ENCODE data around the gene NOPCHAP1. TPM values are rescaled to one million over a fixed set of nuclear protein-coding genes. Genes with fewer than 3 reads are reported as not detected.

NOPCHAP1 gene
- total and polyA plus RNA-seq, 2 of the 4 experiments (the other 2 are of a cell fraction) = 5.6 to 9.3 TPM

DNA sequence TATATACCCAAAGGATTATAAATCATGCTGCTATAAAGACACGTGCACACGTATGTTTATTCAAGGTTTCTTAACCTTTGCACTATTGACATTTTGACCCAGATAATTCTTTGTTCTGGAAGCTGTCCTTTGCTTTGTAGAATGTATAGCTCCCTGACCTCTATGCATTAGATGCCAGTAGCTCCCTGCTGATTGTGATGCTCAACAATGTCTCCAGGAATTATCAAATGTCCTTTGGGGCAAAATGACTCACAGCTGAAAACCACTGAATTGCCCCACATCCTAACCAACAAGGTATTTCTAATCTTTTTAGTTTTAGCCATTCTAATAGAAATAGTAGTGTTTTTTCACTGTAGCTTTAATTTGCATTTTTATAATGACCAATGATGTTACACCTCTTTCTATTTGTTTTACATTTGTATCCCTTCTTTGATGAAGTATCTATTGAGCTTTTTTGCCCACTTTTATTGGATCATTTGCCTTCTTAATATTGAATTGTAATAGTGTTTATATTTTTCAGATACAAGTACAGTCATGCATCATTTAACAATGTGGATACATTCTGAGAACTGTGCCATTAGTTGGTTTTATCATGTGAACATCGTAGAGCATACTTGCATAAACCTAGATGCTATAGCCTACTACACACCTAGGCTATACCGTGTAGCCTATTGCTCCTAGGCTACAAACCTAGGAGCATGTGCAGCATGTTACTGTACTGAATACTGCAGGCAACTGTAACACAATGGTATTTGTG, 10.4 kb upstream of the NOPCHAP1 start:
- H3K27me3 ChIP-seq (ENCODE audit: control insufficient read depth, insufficient read depth, low read length) = no peaks in the 10 kb centered on the region; the same call in 1 of the 2 replicates
- H2AK9ac ChIP-seq (replicated peaks; ENCODE audit: low read depth, low read length, poor library complexity) = no peak overlapping the region
- H3K56ac ChIP-seq (ENCODE audit: extremely low read depth, insufficient read depth, low read length) = no peak overlapping the region
- ATAC-seq (ENCODE audit: low read depth) (peak; percentile 21; the same call in 1 of the 2 replicates), DNase-seq (peak; percentile 48)
- H3K18ac ChIP-seq (ENCODE audit: low read depth, low read length) = no peak overlapping the region
- 0 out of 2 replicates have a peak, but pooled peaks cover 3% of the 10 kb centered on the region for H3K9me1 ChIP-seq (ENCODE audit: insufficient read depth, low read length)
- H2BK120ac ChIP-seq (ENCODE audit: low read depth, low read length) = no peak overlapping the region
- ChIA-PET POLR2A (ENCODE audit: unreplicated experiment) (no interaction called here), CTCF (no interaction called here)
- no peaks in the 10 kb centered on the region for H3K9me3 ChIP-seq (ENCODE audit: control insufficient read depth, insufficient read depth, low read length)
- no peak overlapping the region for H4K8ac ChIP-seq (ENCODE audit: low read depth in 2 of 2, low read length in 2 of 2)
- no peak overlapping the region for H3K27ac ChIP-seq (ENCODE audit: insufficient read depth, low read length)
- H3K4me2 ChIP-seq (ENCODE audit: low read depth, low read length) = no peak overlapping the region
- H3K23ac ChIP-seq (ENCODE audit: low read depth, low read length) = no peak overlapping the region
- H4K20me1 ChIP-seq (ENCODE audit: insufficient read depth, low read length) = no peaks in the 10 kb centered on the region
- no peaks in the 10 kb centered on the region for H3K4me1 ChIP-seq (ENCODE audit: control insufficient read depth, insufficient read depth, low read length)
- H3K14ac ChIP-seq (replicated peaks; ENCODE audit: low read depth, low read length) = no peak overlapping the region
- no peak overlapping the region for H3K9ac ChIP-seq (ENCODE audit: low read depth, low read length)
- H2AFZ ChIP-seq (replicated peaks; ENCODE audit: low read length, poor library complexity) = no peak overlapping the region
- H3K36me3 ChIP-seq (ENCODE audit: control insufficient read depth, insufficient read depth, low read length) = no peaks in the 10 kb centered on the region
- H2BK15ac ChIP-seq (ENCODE audit: low read depth, low read length) = no peak overlapping the region
- no peak overlapping the region for H4K5ac ChIP-seq (ENCODE audit: low read depth, low read length)
- no peak overlapping the region for H4K91ac ChIP-seq (ENCODE audit: insufficient read depth, low read depth, low read length)
- H3K4me3 ChIP-seq (ENCODE audit: insufficient read depth, low read depth, low read length) = no peak overlapping the region
- in situ Hi-C loops (cut with MboI; ENCODE audit: low sequenced_read_pairs) = no loop called here
- no peaks in the 10 kb centered on the region for H3K79me1 ChIP-seq (ENCODE audit: low read depth in 1 of 2, low read length in 2 of 2)
- dilution Hi-C loops (cut with HindIII; ENCODE audit: low sequenced_read_pairs, unreplicated experiment) = no loop called here
- TF ChIP-seq CEBPB (IDR thresholded peaks at IDR 0.05; ENCODE audit: low read depth, low read length) = peak; percentile 80
- no peak for TF ChIP-seq BHLHE40 (IDR thresholded peaks at IDR 0.05; ENCODE audit: low read depth, low read length)
- H2AK5ac ChIP-seq (ENCODE audit: low read depth, low read length) = no peak overlapping the region
- H2BK20ac ChIP-seq (ENCODE audit: low read depth, low read length) = no peak overlapping the region
- intact Hi-C loops (cut with micrococcal nuclease) = no loop called here
- no TSS peak for BruUV-seq (replicated peaks)
- no peak overlapping the region for H2BK5ac ChIP-seq (ENCODE audit: low read depth, low read length, poor library complexity, severe bottlenecking)
- no CpG with 5 or more reads among the region's 4 CpGs for WGBS, 2 experiments (ENCODE audit: extremely low coverage in 2 of 2, insufficient read length in 1 of 2)
- no peak overlapping the region for H3K4ac ChIP-seq (ENCODE audit: low read depth, low read length)

Data from IMR-90 (cell line).